ENCODE results near the gene LRRC36. TPM values are rescaled to one million over a fixed set of nuclear protein-coding genes. Genes with fewer than 3 reads are reported as not detected.

The LRRC36 gene
- total RNA-seq, 2 experiments from 2014 or later = not detected

DNA sequence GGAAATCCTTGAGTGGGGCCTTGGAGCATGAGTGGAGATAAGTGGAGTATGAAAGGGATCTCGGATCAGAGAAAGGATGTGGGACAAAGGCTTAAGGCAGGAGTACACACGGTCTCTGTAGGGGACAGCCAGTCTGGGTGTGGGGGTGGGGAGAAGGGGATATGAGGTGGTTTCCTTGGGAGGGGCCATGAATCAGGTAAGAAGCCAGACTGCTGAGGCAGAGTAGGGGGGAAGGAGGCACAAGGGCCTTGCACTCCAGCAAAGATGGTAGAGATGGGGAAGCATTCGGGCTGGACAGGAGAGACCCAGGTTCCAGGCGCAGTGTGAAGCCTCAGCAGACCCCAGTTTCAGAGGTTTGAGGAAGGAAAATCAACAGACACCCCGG lies 105.9 kb downstream of the LRRC36 start:
- Mint-ChIP-seq H3K27ac (no peak overlapping the region), H3K4me1 (ENCODE audit: low read depth) (peaks cover 7% of the 10 kb centered on the region), H3K36me3 (ENCODE audit: low read depth) (no peaks in the 10 kb centered on the region), H3K9me3 (ENCODE audit: insufficient read depth) (no peaks in the 10 kb centered on the region), H3K4me3 (no peak overlapping the region), H3K27me3 (ENCODE audit: low read depth) (peaks cover 34% of the 10 kb centered on the region)
- DNase-seq (no peak), ATAC-seq (no peak)
- POLR2A ChIA-PET = no interaction called here
- CTCF ChIA-PET = interaction anchor here (2.3 kb wide), 1 partner anchor 15 kb away, joined by 8 read pairs; no protein-coding TSS in a partner anchor

- POLR2A ChIA-PET = no interaction called here
- CTCF ChIA-PET = interaction anchor here (1.5 kb wide), 1 partner anchor 23 kb away, joined by 5 read pairs; no protein-coding TSS in a partner anchor
Observed at GRCh38 chr16:67433131-67433719, 106.6 kb downstream of the LRRC36 start.

More at GRCh38 chr16:67433131-67433719, 106.6 kb downstream of the LRRC36 start:
- H3K4me3 Mint-ChIP-seq = no peak overlapping the region
- H3K4me1 Mint-ChIP-seq (ENCODE audit: low read depth) = peaks cover 7% of the 10 kb centered on the region
- H3K36me3 Mint-ChIP-seq (ENCODE audit: low read depth) = peaks cover 4% of the 10 kb centered on the region
- DNase-seq (no peak), ATAC-seq (no peak)
- H3K9me3 Mint-ChIP-seq (ENCODE audit: insufficient read depth) = no peaks in the 10 kb centered on the region
- H3K27me3 Mint-ChIP-seq (ENCODE audit: low read depth) = peaks cover 34% of the 10 kb centered on the region
- H3K27ac Mint-ChIP-seq = no peak overlapping the region

Other genes starting within 250 kb of the LRRC36 start
- 10 to 100 TPM; 16.5 TPM for gene PHAF1, start 216.9 kb upstream of the LRRC36 start, total RNA-seq
- 1 to 10 TPM; 6.6 to 7.2 TPM for gene B3GNT9, start 175.8 kb upstream of the LRRC36 start, total RNA-seq
- gene TRADD, start 166.9 kb upstream of the LRRC36 start, total RNA-seq = 10 to 100 TPM; 39.2 to 40.7 TPM
- 10 to 100 TPM; 22.7 to 24.8 TPM for gene FBXL8, start 166.9 kb upstream of the LRRC36 start, total RNA-seq
- gene HSF4, start 162.1 kb upstream of the LRRC36 start, total RNA-seq = 10 to 100 TPM; 31.5 to 34.4 TPM
- gene NOL3, start 156.3 kb upstream of the LRRC36 start, total RNA-seq = 1 to 10 TPM; 7.4 to 8.2 TPM
- gene MATCAP1, start 142.9 kb upstream of the LRRC36 start, total RNA-seq = 10 to 100 TPM; 43.3 to 48.2 TPM
- gene EXOC3L1, start 136.7 kb upstream of the LRRC36 start, total RNA-seq = not detected
- 100 to 1,000 TPM; 134 to 138 TPM for gene E2F4, start 134.7 kb upstream of the LRRC36 start, total RNA-seq
- 1 to 10 TPM; 7.2 to 8.0 TPM for gene ELMO3, start 127.7 kb upstream of the LRRC36 start, total RNA-seq
- gene TMEM208, start 99.7 kb upstream of the LRRC36 start, total RNA-seq = 10 to 100 TPM; 33.7 TPM
- 100 to 1,000 TPM in 1 of 2 experiments, 10 to 100 TPM in 1; 93.4 to 101 TPM for gene FHOD1, start 79.3 kb upstream of the LRRC36 start, total RNA-seq
- gene SLC9A5, start 77.8 kb upstream of the LRRC36 start, total RNA-seq = 1 to 10 TPM; 3.1 to 4.1 TPM
- 10 to 100 TPM; 13.6 to 16.3 TPM for gene PLEKHG4, start 47.3 kb upstream of the LRRC36 start, total RNA-seq
- 1 to 10 TPM in 1 of 2 experiments, under 1 TPM in 1; 0.65 to 1.1 TPM for gene KCTD19, start 74 bp upstream of the LRRC36 start, total RNA-seq
- not detected for gene TPPP3, start 66.7 kb downstream of the LRRC36 start, total RNA-seq
- gene ZDHHC1, start 89.7 kb downstream of the LRRC36 start, total RNA-seq = under 1 TPM in 1 of 2 experiments, not detected in 1; 0.26 TPM
- gene HSD11B2, start 104.3 kb downstream of the LRRC36 start, total RNA-seq = not detected
- 10 to 100 TPM; 52.7 to 58.1 TPM for gene ATP6V0D1, start 154.3 kb downstream of the LRRC36 start, total RNA-seq
- gene AGRP, start 156.7 kb downstream of the LRRC36 start, total RNA-seq = not detected
- gene RIPOR1, start 202.0 kb downstream of the LRRC36 start, total RNA-seq = 10 to 100 TPM; 10.6 to 13.7 TPM
- gene CTCF, start 235.7 kb downstream of the LRRC36 start, total RNA-seq = 10 to 100 TPM; 77.4 to 79.8 TPM